GM19099 (cell line): ENCODE results near the gene HEYL.

Experiments
- POLR2A ChIP-seq: IDR thresholded peaks from 3 replicates; pipeline ENCODE4 v1.6.1; 2011; ENCODE audit warnings: low read depth; ENCODE audit not compliant: insufficient read length; ENCODE audit errors: extremely low read depth

HEYL gene

GRCh38 chr1:39639305-39640130 is at the start of gene HEYL:
Gene HEYL (minus strand): TSS chr1:39639643. CDS start chr1:39639625, 18 bp downstream.
- TF ChIP-seq POLR2A: no peak

GRCh38 chr1:39689214-39689613 is 49.8 kb upstream of the HEYL start:
- TF ChIP-seq POLR2A: no peak

GRCh38 chr1:39688706-39689105 is 49.3 kb upstream of the HEYL start:
- TF ChIP-seq POLR2A: no peak

- TF ChIP-seq POLR2A: no peak
These were observed 47.8 kb upstream of the HEYL start for GRCh38 chr1:39687243-39687642.

GRCh38 chr1:39685071-39685470 is 45.6 kb upstream of the HEYL start:
- no peak for TF ChIP-seq POLR2A

GRCh38 chr1:39684313-39684664 is 44.8 kb upstream of the HEYL start:
- no peak for TF ChIP-seq POLR2A

GRCh38 chr1:39683591-39684312 is 44.3 kb upstream of the HEYL start:
- TF ChIP-seq POLR2A: no peak

GRCh38 chr1:39681999-39682398 is 42.6 kb upstream of the HEYL start:
- no peak for TF ChIP-seq POLR2A

GRCh38 chr1:39681294-39681693 is 41.9 kb upstream of the HEYL start:
- TF ChIP-seq POLR2A: no peak

- no peak for TF ChIP-seq POLR2A
These were observed 41.3 kb upstream of the HEYL start for GRCh38 chr1:39680751-39681150.

GRCh38 chr1:39679821-39680220 is 40.4 kb upstream of the HEYL start:
- TF ChIP-seq POLR2A: no peak

GRCh38 chr1:39678889-39679288 is 39.4 kb upstream of the HEYL start:
- TF ChIP-seq POLR2A: no peak

- TF ChIP-seq POLR2A: no peak
These were observed 38.2 kb upstream of the HEYL start for GRCh38 chr1:39677645-39678044.

GRCh38 chr1:39676948-39677548 is 37.6 kb upstream of the HEYL start:
- no peak for TF ChIP-seq POLR2A

- TF ChIP-seq POLR2A: no peak
These were observed 35.8 kb upstream of the HEYL start for GRCh38 chr1:39675220-39675619.

- no peak for TF ChIP-seq POLR2A
These were observed 33.8 kb upstream of the HEYL start for GRCh38 chr1:39673215-39673614.

GRCh38 chr1:39672551-39672947 is 33.1 kb upstream of the HEYL start:
- TF ChIP-seq POLR2A: no peak
